ENCODE results near the gene PRKACB.

- TF ChIP-seq CTCF (IDR thresholded peaks at IDR 0.05) (no peak), POLR2A (IDR thresholded peaks at IDR 0.05) (no peak)
Observed at GRCh38 chr1:84278905-84279304, 134.8 kb downstream of the PRKACB start.
